ENCODE data around the gene EPB41L4A.

EPB41L4A gene

DNA sequence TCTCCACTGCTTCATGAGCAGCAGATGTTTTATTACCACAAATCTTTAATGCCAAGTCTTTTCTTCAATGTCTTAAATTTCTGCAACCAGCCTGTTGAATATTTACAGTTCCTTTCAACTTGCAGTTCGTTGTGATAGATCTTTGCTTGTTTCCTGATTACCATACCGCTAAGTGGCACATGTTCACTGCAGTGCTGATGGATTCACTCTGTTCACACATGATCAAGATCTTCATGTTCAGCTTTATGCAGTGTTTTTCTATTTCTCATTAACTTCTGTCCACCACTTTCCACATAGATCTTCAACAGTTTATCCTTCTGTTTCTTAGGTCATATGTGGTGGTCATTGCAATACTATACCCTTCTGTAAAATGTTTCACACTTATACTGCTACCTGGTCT, 280.6 kb downstream of the EPB41L4A start:
- Histone ChIP-seq H3K36me3 (ENCODE audit: insufficient read depth, low read length) (no peaks in the 10 kb centered on the region), H3K4me3 (ENCODE audit: low read depth in 1 of 2, low read length in 2 of 2) (no peak overlapping the region), H3K27ac (ENCODE audit: low read depth, low read length) (no peak overlapping the region), H3K9me3 (ENCODE audit: low read length) (no peaks in the 10 kb centered on the region), H3K4me1 (ENCODE audit: insufficient read depth, low read length) (no peaks in the 10 kb centered on the region), H3K27me3 (ENCODE audit: control insufficient read depth in 1 of 2, insufficient read depth in 2 of 2, low read length in 2 of 2) (no peaks in the 10 kb centered on the region), H3K9ac (ENCODE audit: low read length) (no peak overlapping the region)

DNA sequence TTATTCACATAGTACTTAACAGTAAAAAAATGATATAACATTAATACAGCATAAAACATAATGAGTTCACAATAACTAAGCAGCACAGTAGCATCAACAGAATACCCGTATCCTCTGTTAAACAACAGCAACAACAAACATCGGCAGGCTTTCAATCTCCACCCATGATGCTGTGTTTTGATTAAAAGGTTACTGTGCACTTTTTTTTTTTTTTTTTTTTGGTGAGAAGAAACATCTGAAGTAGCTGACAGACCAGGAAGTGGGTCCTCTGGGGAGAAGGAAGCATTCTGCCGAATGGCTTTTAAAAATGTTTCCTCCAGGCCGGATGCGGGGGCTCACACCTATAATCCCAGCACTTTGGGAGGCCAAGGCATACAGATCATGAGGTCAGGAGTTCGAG, 282.3 kb downstream of the EPB41L4A start:
- no peaks in the 10 kb centered on the region for H3K27me3 ChIP-seq (ENCODE audit: control insufficient read depth in 1 of 2, insufficient read depth in 2 of 2, low read length in 2 of 2)
- H3K27ac ChIP-seq (ENCODE audit: low read depth, low read length): no peak overlapping the region
- H3K9ac ChIP-seq (ENCODE audit: low read length): no peak overlapping the region
- no peaks in the 10 kb centered on the region for H3K9me3 ChIP-seq (ENCODE audit: low read length)
- no peak overlapping the region for H3K4me3 ChIP-seq (ENCODE audit: low read depth in 1 of 2, low read length in 2 of 2)
- no peaks in the 10 kb centered on the region for H3K4me1 ChIP-seq (ENCODE audit: insufficient read depth, low read length)
- H3K36me3 ChIP-seq (ENCODE audit: insufficient read depth, low read length): no peaks in the 10 kb centered on the region

DNA sequence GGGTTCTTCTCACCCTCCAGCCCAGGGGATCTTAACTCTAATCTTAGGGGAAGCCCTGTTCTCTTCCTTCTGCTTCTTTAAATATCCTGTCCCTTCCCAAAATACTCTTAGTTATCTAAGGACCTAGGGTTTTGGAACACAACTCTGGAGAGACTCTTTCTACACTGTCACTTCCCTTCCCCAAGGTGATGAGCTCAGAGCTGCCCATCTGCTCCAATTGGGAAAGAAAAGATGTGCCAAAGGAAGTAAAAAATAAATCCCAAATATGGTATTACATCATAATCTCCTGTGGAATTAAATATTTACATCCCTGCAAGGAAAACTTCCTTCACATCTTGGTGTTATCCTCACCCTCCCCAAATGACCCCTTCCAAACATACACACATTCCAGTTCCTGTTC, 291.2 kb downstream of the EPB41L4A start:
- no peaks in the 10 kb centered on the region for H3K27me3 ChIP-seq (ENCODE audit: control insufficient read depth in 1 of 2, insufficient read depth in 2 of 2, low read length in 2 of 2)
- H3K36me3 ChIP-seq (ENCODE audit: insufficient read depth, low read length): no peaks in the 10 kb centered on the region
- no peaks in the 10 kb centered on the region for H3K4me1 ChIP-seq (ENCODE audit: insufficient read depth, low read length)
- H3K27ac ChIP-seq (ENCODE audit: low read depth, low read length): no peak overlapping the region
- no peak overlapping the region for H3K9ac ChIP-seq (ENCODE audit: low read length)
- H3K4me3 ChIP-seq (ENCODE audit: low read depth in 1 of 2, low read length in 2 of 2): no peak overlapping the region
- no peaks in the 10 kb centered on the region for H3K9me3 ChIP-seq (ENCODE audit: low read length)

DNA sequence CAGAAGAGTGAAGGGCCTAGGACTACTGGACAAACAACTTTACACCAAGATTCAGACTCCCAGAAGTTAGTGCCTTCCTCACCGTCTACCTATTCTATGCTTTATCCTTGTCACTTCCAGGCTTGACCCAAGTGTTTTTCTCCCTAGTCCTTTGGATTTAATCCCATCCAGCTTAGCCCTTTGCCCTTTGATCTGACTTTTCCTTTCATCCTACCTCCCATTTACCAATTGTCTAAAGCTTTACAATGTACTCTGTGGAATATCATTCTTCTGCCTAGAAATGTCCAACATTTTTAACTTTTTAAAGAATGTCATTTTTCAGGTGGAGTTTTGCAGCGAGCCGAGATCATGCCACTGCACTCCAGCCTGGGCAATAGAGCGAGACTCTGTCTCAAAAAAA, 292.1 kb downstream of the EPB41L4A start:
- no peak overlapping the region for H3K27ac ChIP-seq (ENCODE audit: low read depth, low read length)
- no peak overlapping the region for H3K9ac ChIP-seq (ENCODE audit: low read length)
- H3K9me3 ChIP-seq (ENCODE audit: low read length): no peaks in the 10 kb centered on the region
- H3K36me3 ChIP-seq (ENCODE audit: insufficient read depth, low read length): no peaks in the 10 kb centered on the region
- no peaks in the 10 kb centered on the region for H3K4me1 ChIP-seq (ENCODE audit: insufficient read depth, low read length)
- H3K27me3 ChIP-seq (ENCODE audit: control insufficient read depth in 1 of 2, insufficient read depth in 2 of 2, low read length in 2 of 2): no peaks in the 10 kb centered on the region
- H3K4me3 ChIP-seq (ENCODE audit: low read depth in 1 of 2, low read length in 2 of 2): no peak overlapping the region

DNA sequence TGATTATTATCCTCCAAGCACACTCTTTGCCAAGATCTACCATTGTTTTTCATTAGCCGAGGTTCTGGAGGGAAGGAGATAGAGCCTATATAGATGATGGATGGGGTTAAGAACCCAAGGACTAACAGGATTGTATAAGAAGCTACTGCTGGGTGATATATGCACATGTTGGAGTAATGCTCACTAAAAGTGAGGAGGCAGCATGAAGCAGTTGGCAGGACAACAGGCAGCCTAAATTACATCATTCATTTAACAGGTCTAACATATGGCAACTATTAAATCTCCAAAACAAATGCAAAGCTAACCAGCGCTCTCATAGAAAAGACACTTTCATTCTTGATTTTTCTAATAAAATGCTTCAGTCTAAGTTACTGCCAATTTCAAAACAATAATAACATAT, 293.2 kb downstream of the EPB41L4A start:
- no peaks in the 10 kb centered on the region for H3K27me3 ChIP-seq (ENCODE audit: control insufficient read depth in 1 of 2, insufficient read depth in 2 of 2, low read length in 2 of 2)
- H3K9me3 ChIP-seq (ENCODE audit: low read length): no peaks in the 10 kb centered on the region
- no peaks in the 10 kb centered on the region for H3K36me3 ChIP-seq (ENCODE audit: insufficient read depth, low read length)
- no peaks in the 10 kb centered on the region for H3K4me1 ChIP-seq (ENCODE audit: insufficient read depth, low read length)
- H3K27ac ChIP-seq (ENCODE audit: low read depth, low read length): no peak overlapping the region
- no peak overlapping the region for H3K4me3 ChIP-seq (ENCODE audit: low read depth in 1 of 2, low read length in 2 of 2)
- no peak overlapping the region for H3K9ac ChIP-seq (ENCODE audit: low read length)

DNA sequence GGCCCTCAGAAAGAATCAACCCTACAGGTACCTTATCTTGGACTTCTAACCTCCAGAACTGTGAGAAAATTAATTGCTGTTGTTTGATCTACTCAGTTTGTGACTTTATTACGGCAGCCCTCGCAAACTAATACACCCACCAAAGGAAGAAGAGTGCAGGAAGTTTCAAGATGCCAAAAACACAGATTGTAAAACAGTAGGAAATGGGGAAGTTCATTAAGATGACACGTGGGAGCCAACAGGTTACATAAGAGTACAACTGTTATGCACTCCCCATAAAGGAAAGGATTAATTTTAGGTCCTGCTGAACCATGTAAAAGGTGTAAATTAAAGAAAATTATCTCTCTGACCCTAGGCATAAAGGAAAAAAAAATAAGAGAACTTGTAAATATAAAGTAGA, 294.3 kb downstream of the EPB41L4A start:
- Histone ChIP-seq H3K4me3 (ENCODE audit: low read depth in 1 of 2, low read length in 2 of 2) (no peak overlapping the region), H3K9me3 (ENCODE audit: low read length) (no peaks in the 10 kb centered on the region), H3K36me3 (ENCODE audit: insufficient read depth, low read length) (no peaks in the 10 kb centered on the region), H3K9ac (ENCODE audit: low read length) (no peak overlapping the region), H3K4me1 (ENCODE audit: insufficient read depth, low read length) (no peaks in the 10 kb centered on the region), H3K27ac (ENCODE audit: low read depth, low read length) (no peak overlapping the region), H3K27me3 (ENCODE audit: control insufficient read depth in 1 of 2, insufficient read depth in 2 of 2, low read length in 2 of 2) (no peaks in the 10 kb centered on the region)

DNA sequence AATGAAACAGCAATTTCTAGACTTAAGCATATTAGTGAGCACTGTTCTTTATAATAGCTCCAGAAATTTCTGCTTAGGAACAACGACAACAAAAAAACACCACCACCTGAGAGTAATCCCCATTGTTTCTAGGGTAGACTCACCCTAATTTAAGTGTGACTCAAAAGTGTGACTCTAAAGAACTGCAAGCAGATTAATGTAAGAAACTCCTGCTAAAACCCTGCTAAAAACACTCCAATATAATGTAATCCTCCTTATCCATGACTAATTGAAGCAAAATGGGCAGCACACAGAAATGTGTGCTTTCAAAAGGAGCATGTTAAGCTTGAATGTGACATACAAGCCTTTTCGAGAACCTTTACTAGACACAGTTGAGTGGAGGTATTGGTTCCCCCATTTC, 296.0 kb downstream of the EPB41L4A start:
- no peaks in the 10 kb centered on the region for H3K9me3 ChIP-seq (ENCODE audit: low read length)
- H3K27ac ChIP-seq (ENCODE audit: low read depth, low read length): no peak overlapping the region
- H3K9ac ChIP-seq (ENCODE audit: low read length): no peak overlapping the region
- no peaks in the 10 kb centered on the region for H3K36me3 ChIP-seq (ENCODE audit: insufficient read depth, low read length)
- no peaks in the 10 kb centered on the region for H3K4me1 ChIP-seq (ENCODE audit: insufficient read depth, low read length)
- no peaks in the 10 kb centered on the region for H3K27me3 ChIP-seq (ENCODE audit: control insufficient read depth in 1 of 2, insufficient read depth in 2 of 2, low read length in 2 of 2)
- H3K4me3 ChIP-seq (ENCODE audit: low read depth in 1 of 2, low read length in 2 of 2): no peak overlapping the region

DNA sequence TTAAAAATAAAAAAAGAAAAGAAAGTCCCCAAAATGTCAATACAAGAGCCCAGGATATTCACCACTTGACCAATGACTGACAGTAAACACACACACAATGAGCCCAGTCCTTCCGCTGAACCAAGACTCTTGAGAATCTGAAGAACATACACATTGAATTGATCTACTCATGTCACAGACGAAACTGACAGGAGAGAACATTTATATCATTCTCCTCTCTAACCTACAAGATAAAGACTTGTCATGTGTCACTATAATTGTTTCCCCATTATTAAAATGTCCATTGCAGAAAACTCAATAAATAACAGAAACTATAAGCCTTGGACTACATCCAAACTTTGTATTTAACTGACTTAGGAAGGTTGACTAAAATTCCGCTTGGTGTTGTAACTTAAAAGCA, 296.7 kb downstream of the EPB41L4A start:
- Histone ChIP-seq H3K4me3 (ENCODE audit: low read depth in 1 of 2, low read length in 2 of 2) (no peak overlapping the region), H3K27ac (ENCODE audit: low read depth, low read length) (no peak overlapping the region), H3K4me1 (ENCODE audit: insufficient read depth, low read length) (no peaks in the 10 kb centered on the region), H3K27me3 (ENCODE audit: control insufficient read depth in 1 of 2, insufficient read depth in 2 of 2, low read length in 2 of 2) (no peaks in the 10 kb centered on the region), H3K9me3 (ENCODE audit: low read length) (no peaks in the 10 kb centered on the region), H3K36me3 (ENCODE audit: insufficient read depth, low read length) (no peaks in the 10 kb centered on the region), H3K9ac (ENCODE audit: low read length) (no peak overlapping the region)

DNA sequence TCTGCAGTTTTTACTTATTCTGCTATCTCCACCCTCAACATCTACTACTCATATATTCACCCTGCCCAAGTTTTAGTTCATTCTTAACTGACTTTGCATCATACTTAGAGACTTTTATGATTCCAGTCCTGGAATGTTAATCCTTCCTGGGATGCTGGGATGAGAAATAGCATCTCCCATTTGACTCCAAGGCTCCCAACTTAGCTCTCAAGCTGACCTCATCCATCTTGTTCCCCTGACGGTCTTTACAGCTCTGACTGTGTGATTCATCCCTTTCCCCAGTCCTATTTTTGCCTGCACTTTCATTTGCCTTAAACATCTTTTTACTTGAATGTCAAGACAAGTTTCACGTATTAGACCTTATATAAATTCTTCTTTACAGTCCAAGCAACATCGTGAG, 297.8 kb downstream of the EPB41L4A start:
- Histone ChIP-seq H3K27ac (ENCODE audit: low read depth, low read length) (no peak overlapping the region), H3K4me1 (ENCODE audit: insufficient read depth, low read length) (no peaks in the 10 kb centered on the region), H3K9ac (ENCODE audit: low read length) (no peak overlapping the region)

DNA sequence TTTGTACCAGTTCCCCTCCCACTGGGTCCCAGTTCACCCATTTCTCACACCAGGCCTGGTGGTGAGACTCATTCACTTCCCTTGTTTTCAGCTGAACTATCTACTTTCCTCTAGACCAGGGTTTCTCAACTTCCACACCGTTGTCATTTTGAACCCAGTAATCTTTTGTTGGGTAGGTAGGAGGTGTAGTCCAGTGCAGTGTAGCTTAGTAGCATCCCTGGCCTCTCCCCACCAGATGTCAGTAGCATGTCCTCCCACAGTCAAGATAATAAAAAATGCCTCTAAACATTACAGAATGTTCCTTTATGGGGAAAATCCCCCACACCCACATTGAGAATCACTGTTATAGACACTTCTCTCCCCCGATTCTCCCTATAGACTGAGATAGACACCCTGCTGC, 299.1 kb downstream of the EPB41L4A start:
- H3K36me3 ChIP-seq (ENCODE audit: insufficient read depth, low read length): no peaks in the 10 kb centered on the region
- no peaks in the 10 kb centered on the region for H3K27me3 ChIP-seq (ENCODE audit: control insufficient read depth in 1 of 2, insufficient read depth in 2 of 2, low read length in 2 of 2)
- H3K9me3 ChIP-seq (ENCODE audit: low read length): no peaks in the 10 kb centered on the region
- no peak overlapping the region for H3K27ac ChIP-seq (ENCODE audit: low read depth, low read length)
- H3K4me3 ChIP-seq (ENCODE audit: low read depth in 1 of 2, low read length in 2 of 2): no peak overlapping the region
- H3K9ac ChIP-seq (ENCODE audit: low read length): no peak overlapping the region
- H3K4me1 ChIP-seq (ENCODE audit: insufficient read depth, low read length): no peaks in the 10 kb centered on the region

More for the DNA sequence above, 297.8 kb downstream of the EPB41L4A start:
- Histone ChIP-seq H3K4me3 (ENCODE audit: low read depth in 1 of 2, low read length in 2 of 2) (no peak overlapping the region), H3K9me3 (ENCODE audit: low read length) (no peaks in the 10 kb centered on the region), H3K27me3 (ENCODE audit: control insufficient read depth in 1 of 2, insufficient read depth in 2 of 2, low read length in 2 of 2) (no peaks in the 10 kb centered on the region), H3K36me3 (ENCODE audit: insufficient read depth, low read length) (no peaks in the 10 kb centered on the region)

DNA sequence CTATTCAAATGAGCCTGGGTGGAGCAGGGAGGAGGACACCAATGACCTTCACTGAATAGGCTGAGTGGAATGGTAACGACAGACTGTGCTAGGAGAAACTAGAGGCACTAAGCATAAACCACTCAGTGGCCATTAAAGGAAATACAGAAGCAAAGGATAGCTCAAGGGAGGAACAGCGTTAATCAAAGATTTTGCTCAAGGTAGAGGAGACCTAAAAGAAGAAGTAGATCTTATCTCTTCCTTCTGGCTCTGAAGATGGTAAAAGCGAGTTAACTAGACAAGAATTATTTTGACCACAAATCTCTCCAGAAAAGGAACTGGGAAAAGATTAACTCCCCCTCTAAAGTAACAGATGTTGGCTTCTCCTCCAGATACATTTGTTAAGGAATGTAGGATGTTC, 299.6 kb downstream of the EPB41L4A start:
- Histone ChIP-seq H3K9ac (ENCODE audit: low read length) (no peak overlapping the region), H3K4me1 (ENCODE audit: insufficient read depth, low read length) (no peaks in the 10 kb centered on the region), H3K4me3 (ENCODE audit: low read depth in 1 of 2, low read length in 2 of 2) (no peak overlapping the region), H3K9me3 (ENCODE audit: low read length) (no peaks in the 10 kb centered on the region), H3K27ac (ENCODE audit: low read depth, low read length) (no peak overlapping the region), H3K36me3 (ENCODE audit: insufficient read depth, low read length) (no peaks in the 10 kb centered on the region), H3K27me3 (ENCODE audit: control insufficient read depth in 1 of 2, insufficient read depth in 2 of 2, low read length in 2 of 2) (no peaks in the 10 kb centered on the region)

DNA sequence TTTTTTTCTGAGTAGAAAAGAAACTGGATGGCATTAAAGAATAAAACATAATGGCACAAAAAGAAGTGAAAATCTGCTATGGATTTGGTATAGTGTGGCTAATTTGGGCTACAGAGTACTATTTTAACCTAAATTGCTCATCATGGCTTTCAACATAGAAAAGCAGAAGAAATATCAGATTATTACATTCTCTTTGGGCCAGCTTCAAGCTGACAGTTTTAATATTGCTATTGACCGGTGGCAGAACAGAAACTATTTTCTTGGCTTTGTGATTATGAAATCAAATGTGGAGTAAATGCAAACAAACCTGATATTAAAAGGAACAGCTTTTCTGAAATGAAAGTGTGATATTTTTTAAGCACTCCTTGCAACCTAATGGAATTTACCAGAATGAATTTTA, 301.5 kb downstream of the EPB41L4A start:
- H3K36me3 ChIP-seq (ENCODE audit: insufficient read depth, low read length): no peaks in the 10 kb centered on the region
- H3K27ac ChIP-seq (ENCODE audit: low read depth, low read length): no peak overlapping the region
- no peaks in the 10 kb centered on the region for H3K4me1 ChIP-seq (ENCODE audit: insufficient read depth, low read length)
- no peaks in the 10 kb centered on the region for H3K27me3 ChIP-seq (ENCODE audit: control insufficient read depth in 1 of 2, insufficient read depth in 2 of 2, low read length in 2 of 2)
- no peak overlapping the region for H3K9ac ChIP-seq (ENCODE audit: low read length)
- H3K9me3 ChIP-seq (ENCODE audit: low read length): no peaks in the 10 kb centered on the region
- no peak overlapping the region for H3K4me3 ChIP-seq (ENCODE audit: low read depth in 1 of 2, low read length in 2 of 2)

Data from muscle layer of colon (tissue), 2 donors.